Adrenal gland (tissue), 5 donors: ENCODE results near the gene SERPING1.

Experiments
- CTCF ChIP-seq, 6 experiments: fragments of 450-650 bp in 4 of 6; fragments of 200-600 bp in 2 of 6; sonication (generic) in 1 of 6; IDR thresholded peaks; 1 replicate in 5 of 6; 2 replicates in 1 of 6; pipeline versions ENCODE4 v1.5.1 to v1.8.0; 2016 to 2021; ENCODE audit warnings: antibody characterized with exemption in 6 of 6, mild to moderate bottlenecking in 2 of 6, moderate library complexity in 1 of 6
- POLR2A ChIP-seq, 2 donors: fragments of 450-650 bp; IDR thresholded peaks; one replicate each; pipeline ENCODE4 v1.6.1; 2017; ENCODE audit warnings: antibody characterized with exemption in 2 of 2, mild to moderate bottlenecking in 2 of 2, moderate library complexity in 1 of 2
- donor health status: DM: no; HTN: no; CAD: no.

GRCh38 chr11:57647960-57648800 lies 50.7 kb downstream of the SERPING1 start:
- no peak for TF ChIP-seq POLR2A (IDR thresholded peaks at IDR 0.05)
- TF ChIP-seq CTCF (IDR thresholded peaks at IDR 0.05): no peak
